Neural progenitor cell (in vitro differentiated cells): Measurements from ENCODE around the gene SLC4A1AP. TPM values are rescaled to one million over a fixed set of nuclear protein-coding genes. Genes with fewer than 3 reads are reported as not detected.

Experiments used
- DNase-seq: peaks from one replicate; pipeline ENCODE4 v3.0.0-alpha.2; 2016; ENCODE audit warnings: low spot score
- H2AFZ ChIP-seq: fragments of 200-600 bp; sonication (generic); replicated peaks from 2 replicates; pipeline ENCODE4 v1.6.1; 2016; ENCODE audit warnings: antibody characterized with exemption
- H3F3A ChIP-seq: fragments of 200-600 bp; sonication (generic); 2 replicates; pipeline ENCODE4 v1.6.1; 2016; ENCODE audit warnings: antibody characterized with exemption, low read depth
- H3K27ac ChIP-seq: fragments of 200-600 bp; sonication (generic); 2 replicates; pipeline ENCODE4 v1.5.1; 2016; ENCODE audit warnings: mild to moderate bottlenecking
- H3K27me3 ChIP-seq: fragments of 200-600 bp; sonication (generic); 2 replicates; pipeline ENCODE4 v1.6.1; 2016; ENCODE audit warnings: mild to moderate bottlenecking, moderate library complexity
- H3K36me3 ChIP-seq: fragments of 200-600 bp; sonication (generic); 2 replicates; pipeline ENCODE4 v1.5.1; 2016
- H3K4me1 ChIP-seq: fragments of 200-600 bp; sonication (generic); 2 replicates; pipeline ENCODE4 v1.6.1; 2016; ENCODE audit warnings: mixed run types
- H3K4me2 ChIP-seq: fragments of 200-600 bp; sonication (generic); 2 replicates; pipeline ENCODE4 v1.6.1; 2016
- H3K4me3 ChIP-seq: fragments of 200-600 bp; sonication (generic); 2 replicates; pipeline ENCODE4 v1.5.1; 2016
- H3K79me2 ChIP-seq: fragments of 200-600 bp; sonication (generic); 2 replicates; pipeline ENCODE4 v1.6.1; 2016; ENCODE audit warnings: low read depth
- H3K9ac ChIP-seq: fragments of 200-600 bp; sonication (generic); 2 replicates; pipeline ENCODE4 v1.6.1; 2016
- H3K9me3 ChIP-seq: fragments of 200-600 bp; sonication (generic); 2 replicates; pipeline ENCODE4 v1.5.1; 2016; ENCODE audit warnings: low read depth
- H4K20me1 ChIP-seq: fragments of 200-600 bp; sonication (generic); 2 replicates; pipeline ENCODE4 v1.6.1; 2016; ENCODE audit warnings: low read depth
- H3K27ac Mint-ChIP-seq: 3 replicates; pipeline ENCODE4 v1.8.0; 2021; ENCODE audit warnings: mixed read lengths
- H3K27me3 Mint-ChIP-seq: 2 replicates; pipeline ENCODE4 v1.8.0; 2022; ENCODE audit warnings: low read depth, mild to moderate bottlenecking, inconsistent platforms, moderate library complexity, mixed read lengths; ENCODE audit not compliant: insufficient read depth
- H3K36me3 Mint-ChIP-seq: 3 replicates; pipeline ENCODE4 v1.8.0; 2021; ENCODE audit warnings: mixed read lengths
- H3K4me1 Mint-ChIP-seq: 3 replicates; pipeline ENCODE4 v1.8.0; 2021; ENCODE audit warnings: mixed read lengths
- H3K4me3 Mint-ChIP-seq: 3 replicates; pipeline ENCODE4 v1.8.0; 2021; ENCODE audit warnings: mild to moderate bottlenecking, moderate library complexity, mixed read lengths
- H3K9me3 Mint-ChIP-seq: 3 replicates; pipeline ENCODE4 v1.8.0; 2020; ENCODE audit warnings: mixed read lengths
- CTCF ChIP-seq: fragments of 200-600 bp; sonication (generic); IDR thresholded peaks from 2 replicates; pipeline ENCODE4 v1.5.1; 2017; ENCODE audit warnings: antibody characterized with exemption, mild to moderate bottlenecking
- EZH2 ChIP-seq: fragments of 200-600 bp; sonication (generic); IDR thresholded peaks from 2 replicates; pipeline ENCODE4 v1.6.1; 2017; ENCODE audit warnings: antibody characterized with exemption, mild to moderate bottlenecking, moderate library complexity
- EZH2phosphoT487 ChIP-seq: fragments of 200-600 bp; sonication (generic); IDR thresholded peaks from 2 replicates; pipeline ENCODE4 v1.6.1; 2017; ENCODE audit warnings: antibody characterized with exemption
- total RNA-seq: library from RNA; depleted of rRNA; stranded (reverse); fragments of >200 nt; gene quantifications from 2 replicates; pipeline ENCODE4 v1.2.3, GENCODE V29; 2015; ENCODE audit warnings: low replicate concordance

SLC4A1AP gene
- total RNA-seq: 24.9 and 32.2 TPM in 2 replicates

- H3K4me3 ChIP-seq: peak within 1 kb of the TSS; percentile 87
- no peaks in the 10 kb centered on the region for H3K9me3 Mint-ChIP-seq
- no peaks in the 10 kb centered on the region for H3K27me3 ChIP-seq
- H3K36me3 Mint-ChIP-seq: peaks cover 15% of the 10 kb centered on the region
- peaks cover 11% of the 10 kb centered on the region for H3K4me1 ChIP-seq
- peak within 1 kb of the TSS; percentile 100 for H2AFZ ChIP-seq
- no peaks in the 10 kb centered on the region for H3K9me3 ChIP-seq
- H3K27ac ChIP-seq: peak within 1 kb of the TSS; percentile 88
- DNase-seq: peak; percentile 88
- peak within 1 kb of the TSS; percentile 85 for H3K4me2 ChIP-seq
- peak within 1 kb of the TSS; percentile 85 for H3K9ac ChIP-seq
- H3K4me3 Mint-ChIP-seq: peak within 1 kb of the TSS; percentile 100
- no peaks in the 10 kb centered on the region for H4K20me1 ChIP-seq
- H3K27ac Mint-ChIP-seq: peak within 1 kb of the TSS; percentile 100
- H3K4me1 Mint-ChIP-seq: peaks cover 18% of the 10 kb centered on the region
- TF ChIP-seq CTCF (peak; percentile 10), EZH2phosphoT487 (peak; percentile 50), EZH2 (peak; percentile 70)
- peaks cover 2% of the 10 kb centered on the region for H3K27me3 Mint-ChIP-seq
- peaks cover 13% of the 10 kb centered on the region for H3K36me3 ChIP-seq
- no peaks in the 10 kb centered on the region for H3F3A ChIP-seq
- peaks cover 37% of the 10 kb centered on the region for H3K79me2 ChIP-seq
Observed at GRCh38 chr2:27663285-27664153, at the start of gene SLC4A1AP, which contains the start of gene SUPT7L. Gene SLC4A1AP, plus strand, starts transcription at chr2:27663889. Its CDS starts 26 bp downstream, at chr2:27663915. Gene SUPT7L, minus strand, starts transcription at chr2:27663614. Its CDS starts 1,422 bp downstream, at chr2:27662192.

- H3K27me3 ChIP-seq: no peaks in the 10 kb centered on the region
- peaks cover 4% of the 10 kb centered on the region for H3K36me3 ChIP-seq
- Mint-ChIP-seq H3K27ac (no peak overlapping the region), H3K9me3 (no peaks in the 10 kb centered on the region), H3K4me1 (no peaks in the 10 kb centered on the region), H3K27me3 (peaks cover 2% of the 10 kb centered on the region), H3K36me3 (peaks cover 19% of the 10 kb centered on the region), H3K4me3 (no peak overlapping the region)
- H3K27ac ChIP-seq: no peak overlapping the region
- no peak for TF ChIP-seq CTCF
- TF ChIP-seq EZH2: no peak
- TF ChIP-seq EZH2phosphoT487: no peak
- H3K4me2 ChIP-seq: no peak overlapping the region
- no peak overlapping the region for H2AFZ ChIP-seq
- H3K9me3 ChIP-seq: no peaks in the 10 kb centered on the region
- H3K9ac ChIP-seq: no peak overlapping the region
- H3K4me1 ChIP-seq: no peaks in the 10 kb centered on the region
- DNase-seq: no peak
- no peak overlapping the region for H3K4me3 ChIP-seq
- peaks cover 6% of the 10 kb centered on the region for H3K79me2 ChIP-seq
- H3F3A ChIP-seq: no peaks in the 10 kb centered on the region
- no peaks in the 10 kb centered on the region for H4K20me1 ChIP-seq
Observed at GRCh38 chr2:27613985-27614384, 49.7 kb upstream of the SLC4A1AP start.

GRCh38 chr2:27615316-27615715, 48.4 kb upstream of the SLC4A1AP start:
- no peak overlapping the region for H3K27ac Mint-ChIP-seq
- Histone ChIP-seq H2AFZ (no peak overlapping the region), H4K20me1 (no peaks in the 10 kb centered on the region), H3K79me2 (peaks cover 6% of the 10 kb centered on the region), H3F3A (no peaks in the 10 kb centered on the region), H3K4me3 (no peak overlapping the region), H3K36me3 (peaks cover 4% of the 10 kb centered on the region), H3K27ac (no peak overlapping the region), H3K27me3 (no peaks in the 10 kb centered on the region), H3K9me3 (no peaks in the 10 kb centered on the region), H3K4me2 (no peak overlapping the region), H3K9ac (no peak overlapping the region), H3K4me1 (no peaks in the 10 kb centered on the region)
- H3K36me3 Mint-ChIP-seq: peaks cover 22% of the 10 kb centered on the region
- no peak overlapping the region for H3K4me3 Mint-ChIP-seq
- DNase-seq: no peak
- H3K27me3 Mint-ChIP-seq: peaks cover 2% of the 10 kb centered on the region
- H3K9me3 Mint-ChIP-seq: no peaks in the 10 kb centered on the region
- TF ChIP-seq CTCF (no peak), EZH2 (no peak)
- no peaks in the 10 kb centered on the region for H3K4me1 Mint-ChIP-seq
